DMS153 (cell line): ENCODE results near the gene ZIC5.
A peak's percentile ranks its signal among the peaks of the same experiment; 100 is the strongest.

Source experiments
- DNase-seq: peaks from one replicate; lab custom pipeline; 2025; lab: John Stamatoyannopoulos, UW

Gene ZIC5

DNA sequence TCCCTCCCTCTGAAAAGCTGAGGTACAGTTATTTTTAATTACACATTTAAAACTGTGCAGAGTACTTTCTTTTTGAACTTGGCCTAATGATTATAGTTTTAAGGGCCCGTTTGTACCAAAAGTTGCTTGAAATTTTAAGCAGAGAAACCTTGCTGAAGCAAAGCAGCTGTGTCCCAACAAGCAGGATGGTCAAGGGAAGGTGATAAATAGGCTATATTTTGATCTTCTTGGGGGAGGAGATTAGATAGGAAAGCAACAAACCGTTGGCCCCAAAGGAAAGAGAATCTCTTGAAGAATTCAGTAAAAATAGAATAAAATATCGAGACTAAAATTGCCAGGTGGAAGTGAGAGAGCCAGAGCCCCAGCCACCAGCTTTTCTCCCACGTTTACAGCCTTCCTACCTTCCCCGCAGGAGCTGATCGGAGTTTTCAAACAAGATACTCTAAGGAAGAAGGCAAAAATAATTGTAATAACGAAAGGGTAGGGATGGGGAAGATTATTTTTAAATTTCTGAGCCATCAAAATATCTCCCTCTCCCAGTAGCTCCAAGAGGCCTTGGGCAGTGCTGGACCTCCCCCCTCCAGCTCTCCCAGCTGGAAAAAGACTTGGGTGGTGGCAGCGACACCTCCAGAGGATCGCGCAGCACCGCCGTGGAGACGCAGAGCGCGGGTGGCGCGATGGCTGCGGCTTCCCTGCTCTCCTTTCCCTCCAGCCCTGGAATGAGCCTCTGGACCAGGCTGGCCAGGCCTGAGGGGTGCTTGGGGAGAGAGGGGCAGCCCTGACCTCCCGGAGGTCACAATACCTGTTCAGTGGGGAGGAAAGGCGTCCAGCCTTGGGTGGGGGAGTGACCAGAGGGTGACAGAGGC, 15.8 kb upstream of the ZIC5 start:
- DNase-seq = no peak

DNA sequence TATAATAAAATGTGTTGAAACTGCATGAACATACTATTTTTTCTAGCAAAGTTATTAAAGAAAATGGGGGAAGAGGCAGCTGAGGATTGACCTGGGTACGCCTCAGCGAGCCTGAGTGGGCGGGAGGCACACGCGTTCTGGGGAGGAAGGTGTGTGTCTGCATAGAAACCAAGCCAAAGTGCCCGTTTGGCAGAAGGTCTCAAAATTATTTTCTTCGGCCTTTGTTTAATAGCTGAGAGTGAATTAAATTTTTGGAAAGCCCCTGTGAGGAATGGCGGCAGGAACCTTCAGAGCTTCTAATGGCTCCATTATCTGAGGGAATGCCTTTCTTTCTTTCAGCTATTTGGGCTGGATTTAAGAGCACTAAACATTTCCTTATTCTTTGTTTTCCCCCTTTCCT, 15.2 kb upstream of the ZIC5 start:
- DNase-seq = no peak

DNA sequence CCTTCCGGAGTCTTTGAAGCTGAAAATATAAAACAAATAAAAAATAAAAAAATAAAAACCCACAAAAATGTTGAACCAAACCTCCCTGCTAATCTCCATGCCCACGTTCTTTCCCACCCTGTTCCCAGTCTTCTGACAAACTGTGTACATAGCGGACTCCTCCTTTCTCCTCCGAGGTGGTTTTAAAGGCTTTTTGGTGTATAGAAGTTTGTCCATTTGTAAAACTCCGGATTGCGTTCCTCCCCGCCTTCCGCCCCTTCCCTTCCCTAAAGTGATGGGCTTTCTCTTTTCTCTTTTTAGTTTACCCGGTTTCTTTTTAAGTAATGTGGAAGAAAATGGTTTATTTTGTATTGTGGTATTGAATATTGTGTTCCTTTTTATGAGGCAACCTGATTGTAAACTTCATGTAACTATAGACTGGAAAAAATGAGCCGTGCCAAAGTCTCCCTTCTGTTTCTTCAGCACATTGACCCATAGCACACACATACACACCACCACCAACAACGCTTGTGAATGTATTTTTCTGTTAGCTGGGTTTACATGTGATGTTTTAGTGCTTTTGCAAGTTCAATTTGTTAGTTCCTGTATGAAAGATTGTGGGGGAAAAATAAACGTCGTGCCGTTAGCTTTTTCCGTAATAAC, 14.4 kb upstream of the ZIC5 start:
- DNase-seq = no peak

DNA sequence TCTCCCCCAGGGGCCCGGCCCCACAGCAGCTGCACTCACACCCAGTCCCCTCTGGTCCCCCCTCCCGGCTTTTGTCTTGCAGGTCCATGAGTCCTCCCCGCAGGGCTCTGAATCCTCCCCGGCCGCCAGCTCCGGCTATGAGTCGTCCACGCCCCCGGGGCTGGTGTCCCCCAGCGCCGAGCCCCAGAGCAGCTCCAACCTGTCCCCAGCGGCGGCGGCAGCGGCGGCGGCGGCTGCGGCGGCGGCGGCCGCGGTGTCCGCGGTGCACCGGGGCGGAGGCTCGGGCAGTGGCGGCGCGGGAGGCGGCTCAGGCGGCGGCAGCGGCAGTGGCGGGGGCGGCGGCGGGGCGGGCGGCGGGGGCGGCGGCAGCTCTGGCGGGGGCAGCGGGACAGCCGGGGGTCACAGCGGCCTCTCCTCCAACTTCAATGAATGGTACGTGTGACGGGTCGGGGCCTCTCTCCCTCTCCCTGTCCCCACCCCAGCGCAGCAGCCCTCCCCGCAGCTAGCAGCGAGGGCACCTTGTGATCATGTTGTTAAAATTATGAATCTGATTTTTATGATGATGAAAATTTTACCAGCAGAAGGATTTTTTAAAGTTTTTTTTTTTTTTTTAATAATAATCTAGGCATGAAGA, 13.8 kb upstream of the ZIC5 start:
- DNase-seq = no peak

DNA sequence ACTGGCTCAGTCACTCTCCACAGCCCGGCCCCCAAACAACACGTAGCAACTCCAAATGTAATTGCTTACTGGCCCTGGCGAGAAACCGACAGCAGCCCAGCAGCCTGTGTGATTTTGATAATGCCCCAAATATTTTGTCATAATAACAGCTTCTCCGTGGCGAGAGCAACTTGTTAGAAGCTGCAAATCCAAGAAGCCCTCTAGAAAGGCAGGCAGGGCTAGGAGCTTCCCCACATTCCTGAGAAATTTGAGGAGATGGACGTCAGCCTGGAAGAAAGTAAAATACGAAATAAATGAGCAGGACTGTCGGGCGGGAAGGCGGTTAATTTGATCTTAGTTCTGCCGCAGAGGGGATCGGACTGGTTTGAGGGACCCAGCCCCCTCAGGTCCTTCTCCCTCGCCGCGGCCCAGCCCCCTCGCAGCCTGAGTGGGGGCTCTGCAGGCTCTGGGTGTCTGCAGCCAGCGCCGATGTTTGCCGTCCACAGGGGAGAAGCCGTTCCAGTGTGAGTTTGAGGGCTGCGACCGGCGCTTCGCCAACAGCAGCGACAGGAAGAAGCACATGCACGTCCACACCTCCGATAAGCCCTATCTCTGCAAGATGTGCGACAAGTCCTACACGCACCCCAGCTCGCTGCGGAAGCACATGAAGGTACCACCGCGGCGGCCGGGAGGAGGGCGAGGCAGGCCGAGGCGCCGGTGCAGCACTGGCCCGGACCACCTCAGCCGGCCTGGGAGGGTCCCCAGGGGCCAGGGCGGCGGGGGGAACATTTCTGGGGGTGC, 13.1 kb upstream of the ZIC5 start:
- DNase-seq = peak; percentile 49

DNA sequence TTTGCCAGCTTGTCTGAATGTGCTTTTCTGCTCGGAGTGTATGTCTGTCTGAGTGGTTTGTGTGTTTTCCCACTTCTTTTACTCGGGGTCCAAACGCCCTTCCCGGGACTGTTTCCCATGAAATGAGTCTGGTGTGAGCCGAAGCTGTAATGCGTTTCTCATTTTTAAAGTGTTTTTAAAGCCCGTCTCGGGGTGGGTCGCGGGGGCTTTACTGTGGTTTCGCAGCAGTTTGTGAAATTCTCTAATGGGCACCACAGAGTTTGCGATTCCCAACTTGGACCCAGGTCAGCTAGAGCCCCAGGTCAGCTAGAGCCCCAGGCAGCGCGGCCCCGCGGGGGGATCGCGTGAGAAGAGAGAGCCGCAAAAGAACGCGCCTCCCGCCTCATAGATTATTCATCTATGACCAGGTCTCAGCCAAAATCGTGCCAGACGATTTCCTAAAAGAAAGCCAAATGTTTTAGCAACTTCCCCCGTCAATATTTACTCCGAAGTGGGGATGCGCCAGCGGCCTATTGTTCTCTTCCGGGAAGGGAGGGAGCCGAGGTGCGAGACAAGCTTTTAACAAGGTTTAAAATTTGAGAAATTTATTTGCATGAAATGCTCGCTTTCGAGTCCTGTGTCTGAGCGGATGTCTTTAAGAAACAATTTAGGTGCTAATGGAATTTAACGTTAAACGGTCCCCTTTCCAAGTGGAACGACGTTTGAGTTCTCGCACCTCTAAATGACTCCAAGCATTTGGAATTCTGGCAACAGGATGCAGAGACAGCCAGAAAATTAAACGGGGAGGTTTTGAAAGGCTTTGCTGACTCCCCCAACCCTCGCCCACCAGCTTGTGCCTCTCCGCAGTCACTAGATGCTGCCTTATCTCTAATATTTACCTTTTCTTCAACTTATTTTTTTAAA, 12.2 kb upstream of the ZIC5 start:
- no peak for DNase-seq

DNA sequence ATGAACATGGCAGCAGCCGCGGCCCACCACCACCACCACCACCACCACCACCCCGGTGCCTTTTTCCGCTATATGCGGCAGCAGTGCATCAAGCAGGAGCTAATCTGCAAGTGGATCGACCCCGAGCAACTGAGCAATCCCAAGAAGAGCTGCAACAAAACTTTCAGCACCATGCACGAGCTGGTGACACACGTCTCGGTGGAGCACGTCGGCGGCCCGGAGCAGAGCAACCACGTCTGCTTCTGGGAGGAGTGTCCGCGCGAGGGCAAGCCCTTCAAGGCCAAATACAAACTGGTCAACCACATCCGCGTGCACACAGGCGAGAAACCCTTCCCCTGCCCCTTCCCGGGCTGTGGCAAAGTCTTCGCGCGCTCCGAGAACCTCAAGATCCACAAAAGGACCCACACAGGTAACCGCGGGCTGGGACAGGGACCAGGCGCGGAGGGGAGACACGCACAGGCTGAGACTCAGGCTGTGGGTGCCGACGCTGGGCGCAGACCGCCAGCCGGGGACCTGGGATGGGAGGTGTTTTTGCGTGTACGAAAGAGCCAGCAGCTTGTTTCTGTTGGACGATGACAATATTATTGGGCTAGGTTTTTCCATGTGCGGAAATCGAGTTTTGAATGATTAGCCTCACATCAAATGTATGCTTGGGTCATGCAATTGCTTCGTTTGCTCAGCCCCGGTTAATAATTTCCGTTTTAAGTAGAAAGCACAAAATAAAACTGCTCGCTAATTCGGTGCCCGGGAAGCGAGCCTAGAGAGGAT, 11.3 kb upstream of the ZIC5 start:
- DNase-seq = no peak

DNA sequence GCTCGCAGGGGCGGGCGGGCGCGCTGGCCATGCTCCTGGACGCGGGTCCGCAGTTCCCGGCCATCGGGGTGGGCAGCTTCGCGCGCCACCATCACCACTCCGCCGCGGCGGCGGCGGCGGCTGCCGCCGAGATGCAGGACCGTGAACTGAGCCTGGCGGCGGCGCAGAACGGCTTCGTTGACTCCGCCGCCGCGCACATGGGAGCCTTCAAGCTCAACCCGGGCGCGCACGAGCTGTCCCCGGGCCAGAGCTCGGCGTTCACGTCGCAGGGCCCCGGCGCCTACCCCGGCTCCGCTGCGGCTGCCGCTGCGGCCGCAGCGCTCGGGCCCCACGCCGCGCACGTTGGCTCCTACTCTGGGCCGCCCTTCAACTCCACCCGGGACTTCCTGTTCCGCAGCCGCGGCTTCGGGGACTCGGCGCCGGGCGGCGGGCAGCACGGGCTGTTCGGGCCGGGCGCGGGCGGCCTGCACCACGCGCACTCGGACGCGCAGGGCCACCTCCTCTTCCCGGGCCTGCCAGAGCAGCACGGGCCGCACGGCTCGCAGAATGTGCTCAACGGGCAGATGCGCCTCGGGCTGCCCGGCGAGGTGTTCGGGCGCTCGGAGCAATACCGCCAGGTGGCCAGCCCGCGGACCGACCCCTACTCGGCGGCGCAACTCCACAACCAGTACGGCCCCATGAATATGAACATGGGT, 10.6 kb upstream of the ZIC5 start:
- no peak for DNase-seq

DNA sequence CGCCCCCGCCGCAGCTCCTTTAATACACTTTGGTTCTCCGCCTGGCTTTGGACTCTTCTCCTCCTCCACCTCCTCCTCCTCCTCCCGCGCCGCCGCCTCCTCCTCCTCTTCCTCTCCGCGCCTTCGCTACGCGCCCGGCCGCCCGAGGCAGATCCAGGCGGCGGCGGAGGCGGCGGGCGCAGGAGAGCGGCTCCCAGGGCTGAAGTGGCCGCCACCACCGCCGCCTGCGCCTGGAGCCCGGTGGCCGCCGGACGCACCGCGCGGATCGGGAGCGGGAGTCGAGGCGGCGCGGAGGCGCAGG, 10.1 kb upstream of the ZIC5 start, which contains the start of gene ZIC2:
ZIC2 (plus strand) TSS at position 50 of the 301 bp plus-strand sequence. CDS start 281 bp downstream, outside the sequence.
- no peak for DNase-seq

DNA sequence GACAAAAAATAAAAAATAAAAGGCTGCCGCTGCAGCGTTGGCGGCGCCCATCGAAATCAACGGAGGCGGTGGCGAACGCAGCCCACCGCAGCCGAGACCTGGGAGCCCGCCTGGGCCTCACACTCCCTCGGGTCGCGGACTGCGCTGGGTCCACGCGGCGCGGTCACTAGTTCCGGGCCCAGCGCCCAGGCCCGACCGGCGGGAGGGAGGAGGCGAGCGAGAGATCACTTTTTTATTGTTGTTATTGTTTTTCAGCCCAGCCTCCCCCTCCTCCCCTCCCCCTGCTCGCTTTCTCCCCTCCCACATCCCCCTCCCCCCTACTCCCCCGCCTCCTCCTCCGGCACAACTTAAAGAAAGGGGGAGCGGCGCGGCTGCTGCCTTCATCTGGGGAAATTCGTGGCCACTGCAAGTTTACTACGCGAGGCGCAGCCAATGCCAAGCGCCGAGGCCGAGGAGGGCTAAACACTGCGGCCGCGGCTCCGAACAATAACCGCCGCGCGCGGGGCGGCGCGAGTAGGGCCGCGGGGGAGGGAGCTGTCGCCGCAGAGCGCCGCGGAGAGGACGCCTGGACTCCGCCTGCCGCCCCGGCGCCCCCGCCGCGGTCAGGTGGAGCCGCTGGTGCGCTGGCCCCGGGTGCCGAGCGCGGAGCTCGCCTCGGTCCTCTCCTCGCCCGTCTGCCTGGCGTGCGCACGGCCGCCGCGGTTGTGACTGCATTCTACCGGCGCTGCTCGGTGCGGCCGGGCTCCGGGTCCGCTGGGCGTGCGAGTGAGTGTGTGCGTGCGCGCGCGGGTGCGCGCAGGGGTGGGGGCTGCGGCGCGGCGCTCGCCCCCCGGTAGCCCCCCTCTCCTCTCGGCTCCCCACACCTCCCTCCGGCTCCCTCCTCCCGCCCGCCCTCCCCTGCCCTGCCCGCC, 9.5 kb upstream of the ZIC5 start:
- peak; percentile 58 for DNase-seq

DNA sequence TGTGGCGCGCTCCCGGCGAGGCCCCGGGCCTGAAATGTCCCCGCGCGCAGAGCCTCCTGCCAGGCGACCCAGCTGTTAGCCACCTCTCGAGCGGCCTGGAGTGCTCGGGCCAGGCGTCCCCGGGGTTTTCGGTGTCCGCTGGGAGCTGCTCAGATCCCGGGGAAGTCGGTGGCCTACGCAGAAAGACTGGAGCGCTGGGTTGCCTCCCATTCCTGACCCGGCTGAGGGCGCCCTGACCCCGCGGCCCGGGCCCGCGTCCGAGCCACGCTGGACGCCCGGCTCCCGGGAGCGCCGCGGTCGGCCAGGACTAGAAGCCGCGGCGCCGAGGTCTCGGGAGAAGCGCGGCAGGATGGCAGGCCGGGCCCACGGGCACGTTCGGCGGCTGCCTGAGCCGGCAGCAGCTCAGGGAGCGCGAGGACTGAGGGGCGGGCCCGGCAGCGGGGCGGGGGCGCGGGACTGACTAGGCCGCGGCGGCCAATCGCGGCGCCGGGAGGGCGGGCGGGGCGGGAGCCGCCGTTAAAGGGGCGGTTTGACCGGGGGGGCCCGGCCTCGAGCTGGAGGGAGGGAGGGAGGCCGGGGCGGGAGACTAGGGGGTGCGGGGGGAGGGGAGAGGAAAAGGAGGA, 8.7 kb upstream of the ZIC5 start:
- peak; percentile 78 for DNase-seq

DNA sequence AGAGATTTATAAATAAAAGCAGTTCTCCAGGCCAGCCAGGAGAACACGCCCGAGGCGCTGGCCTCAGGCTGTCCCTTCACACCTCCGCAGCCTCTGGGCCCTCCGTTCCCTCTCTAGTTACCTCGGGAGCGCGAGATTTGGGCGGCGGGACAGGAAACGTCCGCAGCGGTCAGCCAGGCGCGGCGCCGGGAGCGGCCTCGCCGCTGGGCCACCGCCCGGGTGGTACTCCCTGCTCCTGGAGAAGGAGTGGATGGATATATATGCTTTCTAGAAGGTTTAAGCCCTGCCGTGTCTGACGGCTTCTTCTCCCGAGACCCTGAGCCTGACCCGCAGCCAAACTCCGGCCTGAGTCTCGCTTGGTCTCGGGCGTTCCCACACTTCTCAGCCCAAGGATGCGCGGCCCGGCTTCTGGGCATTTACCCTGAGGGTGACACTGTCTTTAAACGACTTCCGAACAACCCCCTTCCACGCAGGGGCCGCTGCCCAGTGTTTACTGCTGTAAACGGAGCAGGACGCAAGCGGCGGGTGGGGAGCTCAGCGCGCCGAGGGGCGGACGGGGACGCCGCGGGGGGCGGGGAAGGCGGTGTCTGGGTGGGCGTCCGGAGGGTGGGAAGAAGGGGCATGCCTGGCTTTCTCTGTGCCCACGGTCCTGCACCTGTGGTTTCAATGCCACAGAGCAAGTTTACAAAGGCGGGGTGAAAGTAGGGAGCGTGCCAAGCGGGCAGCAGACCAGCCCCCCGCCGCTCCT, 8.1 kb upstream of the ZIC5 start:
- DNase-seq = peak; percentile 49

DNA sequence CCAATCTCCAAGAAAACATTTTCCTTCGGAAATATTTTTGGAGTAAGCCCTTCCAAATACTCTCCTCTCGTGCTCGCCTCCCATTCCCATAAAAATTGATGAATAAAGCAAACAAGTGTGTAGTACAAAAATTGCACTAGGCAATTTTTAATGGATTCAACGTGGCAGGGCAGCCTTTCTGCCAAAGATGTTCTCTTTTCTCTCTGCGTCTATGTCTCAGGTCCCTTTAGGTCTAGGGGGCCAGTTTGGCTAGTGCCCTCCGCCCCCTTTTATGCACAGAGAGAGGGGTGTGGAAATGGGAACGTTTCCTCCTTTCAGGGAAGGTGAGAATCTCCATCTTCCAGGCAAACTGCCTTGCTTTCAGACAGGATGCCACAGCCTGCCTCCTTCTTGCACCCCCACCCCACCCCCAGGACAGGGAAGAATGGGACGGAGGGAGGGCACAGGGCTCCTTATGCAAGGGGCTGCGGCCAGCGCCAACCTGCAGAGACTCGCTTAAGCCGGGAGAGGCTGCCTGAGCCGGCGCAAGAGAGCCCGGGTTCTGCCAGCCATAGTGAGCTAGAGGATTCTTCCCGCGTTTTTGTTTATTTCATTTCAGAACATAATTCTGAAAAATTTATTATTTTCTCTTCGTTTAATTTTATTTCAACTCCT, 7.4 kb upstream of the ZIC5 start:
- DNase-seq = no peak

DNA sequence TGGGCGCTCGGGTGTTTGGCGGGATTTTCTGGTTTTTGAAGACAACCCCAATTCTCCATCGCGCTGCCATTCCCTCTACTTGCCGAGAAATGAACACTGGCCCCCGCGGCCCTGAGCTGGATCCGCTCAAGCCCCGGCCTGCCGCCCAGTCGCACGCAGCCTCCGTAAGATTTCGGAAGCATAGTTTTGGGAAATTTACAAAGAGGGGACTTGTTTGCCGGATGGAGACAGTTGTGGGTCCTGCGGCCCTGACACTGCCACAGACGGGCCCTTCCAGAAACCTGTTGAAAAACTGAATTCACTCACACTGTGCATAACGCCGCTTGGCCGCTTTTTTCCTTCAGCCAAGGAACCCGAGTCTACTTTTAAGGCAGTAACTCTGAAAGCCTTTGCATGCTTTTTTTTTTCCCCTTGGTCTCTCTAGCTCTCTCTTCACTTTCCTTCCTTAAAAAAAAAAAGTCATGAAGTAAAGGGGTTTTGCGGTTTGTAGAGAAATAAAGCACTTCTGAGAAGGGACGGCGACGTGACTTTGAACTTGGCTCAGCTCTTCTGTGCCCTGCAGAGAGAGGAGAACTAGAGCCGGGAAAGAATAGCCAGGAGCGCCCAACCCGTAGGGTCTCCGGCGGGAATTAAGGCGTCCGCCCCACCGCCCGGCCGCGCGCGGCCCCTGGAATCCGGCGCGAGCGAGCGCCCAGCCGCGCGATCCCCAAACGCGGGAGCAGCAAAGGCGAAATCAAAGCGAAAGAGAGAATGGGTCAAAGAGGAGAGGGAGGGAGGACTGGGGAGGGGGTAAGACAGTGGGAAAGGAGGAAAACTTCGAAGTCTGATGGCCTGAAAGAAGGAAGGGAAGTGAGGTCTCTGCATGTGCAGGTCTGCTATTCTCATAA, 6.6 kb upstream of the ZIC5 start:
- DNase-seq = no peak

DNA sequence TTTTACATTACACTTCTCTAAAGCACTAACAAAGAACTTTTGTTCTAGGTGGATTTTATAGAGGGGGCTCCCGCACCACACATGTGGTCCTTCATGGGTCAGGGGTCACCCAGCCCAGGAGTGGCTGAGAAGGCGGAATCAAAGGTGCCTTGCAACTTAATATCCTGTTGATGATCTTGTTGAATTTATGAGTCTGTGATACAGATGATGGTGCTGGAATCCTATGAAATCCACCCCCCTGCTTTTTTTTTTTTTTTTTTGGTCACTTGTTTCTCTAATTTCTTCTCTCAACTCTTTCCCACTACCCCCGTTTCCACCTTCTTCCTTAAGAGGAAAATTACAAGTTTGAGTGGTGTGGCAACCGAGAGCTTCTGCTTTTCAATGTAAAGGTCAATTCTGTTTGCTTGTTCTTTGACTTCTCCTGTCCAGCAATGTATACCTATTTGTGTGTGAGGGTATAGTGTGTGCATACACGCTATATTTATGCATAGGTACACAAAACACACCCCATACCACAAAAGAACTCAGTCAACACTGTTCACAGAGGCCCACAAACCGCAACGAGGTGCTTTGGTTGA, 5.9 kb upstream of the ZIC5 start:
- peak; percentile 29 for DNase-seq

DNA sequence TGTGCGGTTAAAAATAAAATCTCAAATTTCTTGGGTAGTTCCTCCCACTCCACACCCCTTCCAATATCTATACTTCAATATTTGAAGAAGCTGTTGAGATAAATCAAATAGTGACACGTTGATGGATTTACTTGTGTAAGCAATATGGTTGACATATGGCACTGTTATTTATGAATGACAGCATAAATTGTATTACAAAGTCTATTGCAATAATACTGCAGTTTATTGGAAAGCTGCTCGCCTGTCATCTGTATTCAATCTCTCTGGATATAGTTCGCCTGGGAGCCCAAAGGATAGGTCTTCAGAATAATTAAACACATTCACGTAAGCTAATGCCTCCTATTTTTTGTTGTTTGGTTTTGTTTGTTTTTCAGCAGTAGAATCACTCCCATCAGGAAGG, 5.0 kb upstream of the ZIC5 start:
- DNase-seq = no peak
